ENCODE data around the gene C6orf47.

Gene C6orf47

GRCh38 chr6:31687321-31687720 is 26.7 kb upstream of the C6orf47 start:
- Histone ChIP-seq H3K4me1 (ENCODE audit: insufficient read depth, low read length) (no peaks in the 10 kb centered on the region), H3K36me3 (ENCODE audit: insufficient read depth, low read length) (peaks cover 57% of the 10 kb centered on the region), H3K27ac (ENCODE audit: low read depth, low read length) (no peak overlapping the region), H3K4me3 (ENCODE audit: low read length) (no peak overlapping the region), H3K9me3 (ENCODE audit: insufficient read depth, low read depth, low read length) (no peaks in the 10 kb centered on the region), H3K9ac (ENCODE audit: low read depth, low read length) (no peak overlapping the region), H3K27me3 (ENCODE audit: insufficient read depth, low read length) (peaks cover 5% of the 10 kb centered on the region)
- 87% methylated on average over 8 of the region's 8 CpGs for WGBS

- no peak overlapping the region for H3K27ac ChIP-seq (ENCODE audit: low read depth, low read length)
Measured at GRCh38 chr6:31686483-31686882, 25.9 kb upstream of the C6orf47 start.

GRCh38 chr6:31683591-31683990 is 23.0 kb upstream of the C6orf47 start:
- H3K4me1 ChIP-seq (ENCODE audit: insufficient read depth, low read length) = no peaks in the 10 kb centered on the region
- no peaks in the 10 kb centered on the region for H3K9me3 ChIP-seq (ENCODE audit: insufficient read depth, low read depth, low read length)
- peaks cover 20% of the 10 kb centered on the region for H3K27me3 ChIP-seq (ENCODE audit: insufficient read depth, low read length)
- peak overlapping the region; percentile 65 for H3K4me3 ChIP-seq (ENCODE audit: low read length)
- peaks cover 26% of the 10 kb centered on the region for H3K36me3 ChIP-seq (ENCODE audit: insufficient read depth, low read length)
- no peak overlapping the region for H3K9ac ChIP-seq (ENCODE audit: low read depth, low read length)
- 67% methylated on average over 13 of the region's 13 CpGs for WGBS
- no peak overlapping the region for H3K27ac ChIP-seq (ENCODE audit: low read depth, low read length)

More at GRCh38 chr6:31686483-31686882, 25.9 kb upstream of the C6orf47 start:
- peaks cover 50% of the 10 kb centered on the region for H3K36me3 ChIP-seq (ENCODE audit: insufficient read depth, low read length)
- no peaks in the 10 kb centered on the region for H3K9me3 ChIP-seq (ENCODE audit: insufficient read depth, low read depth, low read length)
- H3K27me3 ChIP-seq (ENCODE audit: insufficient read depth, low read length) = peaks cover 13% of the 10 kb centered on the region
- no peak overlapping the region for H3K4me3 ChIP-seq (ENCODE audit: low read length)
- no peaks in the 10 kb centered on the region for H3K4me1 ChIP-seq (ENCODE audit: insufficient read depth, low read length)
- H3K9ac ChIP-seq (ENCODE audit: low read depth, low read length) = no peak overlapping the region
- WGBS = 89% methylated on average over 5 of the region's 5 CpGs

GRCh38 chr6:31681135-31681671 is 20.6 kb upstream of the C6orf47 start:
- Histone ChIP-seq H3K9ac (ENCODE audit: low read depth, low read length) (peak overlapping the region; percentile 31; the same call in 1 of the 2 replicates), H3K4me1 (ENCODE audit: insufficient read depth, low read length) (no peaks in the 10 kb centered on the region), H3K9me3 (ENCODE audit: insufficient read depth, low read depth, low read length) (no peaks in the 10 kb centered on the region), H3K36me3 (ENCODE audit: insufficient read depth, low read length) (peaks cover 2% of the 10 kb centered on the region), H3K4me3 (ENCODE audit: low read length) (peak overlapping the region; percentile 60), H3K27me3 (ENCODE audit: insufficient read depth, low read length) (peaks cover 20% of the 10 kb centered on the region), H3K27ac (ENCODE audit: low read depth, low read length) (no peak overlapping the region)
- 1% methylated on average over 40 of the region's 40 CpGs for WGBS

GRCh38 chr6:31680226-31681134 is 19.9 kb upstream of the C6orf47 start, which contains the start of gene LY6G5C:
Gene LY6G5C, minus strand, starts transcription at chr6:31681067. Its CDS starts 694 bp downstream, at chr6:31680373.
- Histone ChIP-seq H3K4me3 (ENCODE audit: low read length) (peak within 1 kb of the TSS; percentile 60), H3K9me3 (ENCODE audit: insufficient read depth, low read depth, low read length) (no peaks in the 10 kb centered on the region), H3K4me1 (ENCODE audit: insufficient read depth, low read length) (no peaks in the 10 kb centered on the region), H3K9ac (ENCODE audit: low read depth, low read length) (peak within 1 kb of the TSS; percentile 31; the same call in 1 of the 2 replicates), H3K36me3 (ENCODE audit: insufficient read depth, low read length) (no peaks in the 10 kb centered on the region), H3K27ac (ENCODE audit: low read depth, low read length) (no peak within 1 kb of the TSS), H3K27me3 (ENCODE audit: insufficient read depth, low read length) (peaks cover 20% of the 10 kb centered on the region)
- WGBS = 18% methylated on average over 17 of the region's 17 CpGs

GRCh38 chr6:31677955-31678354 is 17.4 kb upstream of the C6orf47 start:
- no peaks in the 10 kb centered on the region for H3K4me1 ChIP-seq (ENCODE audit: insufficient read depth, low read length)
- peaks cover 6% of the 10 kb centered on the region for H3K36me3 ChIP-seq (ENCODE audit: insufficient read depth, low read length)
- no peak overlapping the region for H3K9ac ChIP-seq (ENCODE audit: low read depth, low read length)
- no peaks in the 10 kb centered on the region for H3K9me3 ChIP-seq (ENCODE audit: insufficient read depth, low read depth, low read length)
- H3K27ac ChIP-seq (ENCODE audit: low read depth, low read length) = no peak overlapping the region
- no peak overlapping the region for H3K4me3 ChIP-seq (ENCODE audit: low read length)
- WGBS = 81% methylated on average over 8 of the region's 8 CpGs
- peaks cover 20% of the 10 kb centered on the region for H3K27me3 ChIP-seq (ENCODE audit: insufficient read depth, low read length)

GRCh38 chr6:31676904-31677303 is 16.3 kb upstream of the C6orf47 start:
- H3K9me3 ChIP-seq (ENCODE audit: insufficient read depth, low read depth, low read length) = no peaks in the 10 kb centered on the region
- H3K4me3 ChIP-seq (ENCODE audit: low read length) = no peak overlapping the region
- H3K36me3 ChIP-seq (ENCODE audit: insufficient read depth, low read length) = peaks cover 14% of the 10 kb centered on the region
- H3K27me3 ChIP-seq (ENCODE audit: insufficient read depth, low read length) = peaks cover 11% of the 10 kb centered on the region
- 78% methylated on average over 5 of the region's 6 CpGs for WGBS
- H3K27ac ChIP-seq (ENCODE audit: low read depth, low read length) = no peak overlapping the region
- no peaks in the 10 kb centered on the region for H3K4me1 ChIP-seq (ENCODE audit: insufficient read depth, low read length)
- no peak overlapping the region for H3K9ac ChIP-seq (ENCODE audit: low read depth, low read length)

- whole genome bisulfite sequencing = 81% methylated on average over 4 of the region's 4 CpGs
- Histone ChIP-seq H3K27me3 (ENCODE audit: insufficient read depth, low read length) (peaks cover 6% of the 10 kb centered on the region), H3K4me3 (ENCODE audit: low read length) (no peak overlapping the region), H3K9ac (ENCODE audit: low read depth, low read length) (no peak overlapping the region), H3K4me1 (ENCODE audit: insufficient read depth, low read length) (no peaks in the 10 kb centered on the region), H3K9me3 (ENCODE audit: insufficient read depth, low read depth, low read length) (no peaks in the 10 kb centered on the region), H3K36me3 (ENCODE audit: insufficient read depth, low read length) (peaks cover 18% of the 10 kb centered on the region), H3K27ac (ENCODE audit: low read depth, low read length) (no peak overlapping the region)
Measured at GRCh38 chr6:31676322-31676903, 15.8 kb upstream of the C6orf47 start.

GRCh38 chr6:31669676-31670075 is 9.1 kb upstream of the C6orf47 start, which contains the start of gene LY6G5B:
Gene LY6G5B, plus strand, starts transcription at chr6:31669976. Its CDS starts 975 bp downstream, at chr6:31670951.
- Histone ChIP-seq H3K9ac (ENCODE audit: low read depth, low read length) (no peak within 1 kb of the TSS), H3K4me1 (ENCODE audit: insufficient read depth, low read length) (no peaks in the 10 kb centered on the region), H3K27ac (ENCODE audit: low read depth, low read length) (no peak within 1 kb of the TSS), H3K4me3 (ENCODE audit: low read length) (no peak within 1 kb of the TSS), H3K9me3 (ENCODE audit: insufficient read depth, low read depth, low read length) (no peaks in the 10 kb centered on the region), H3K27me3 (ENCODE audit: insufficient read depth, low read length) (no peaks in the 10 kb centered on the region), H3K36me3 (ENCODE audit: insufficient read depth, low read length) (peaks cover 64% of the 10 kb centered on the region)
- 89% methylated on average over 8 of the region's 8 CpGs for WGBS

- peaks cover 72% of the 10 kb centered on the region for H3K36me3 ChIP-seq (ENCODE audit: insufficient read depth, low read length)
- H3K9me3 ChIP-seq (ENCODE audit: insufficient read depth, low read depth, low read length) = no peaks in the 10 kb centered on the region
- H3K27ac ChIP-seq (ENCODE audit: low read depth, low read length) = peak overlapping the region; percentile 82
- peak overlapping the region; percentile 87 for H3K9ac ChIP-seq (ENCODE audit: low read depth, low read length)
- no peaks in the 10 kb centered on the region for H3K27me3 ChIP-seq (ENCODE audit: insufficient read depth, low read length)
- H3K4me1 ChIP-seq (ENCODE audit: insufficient read depth, low read length) = peaks cover 12% of the 10 kb centered on the region
- WGBS = 12% methylated on average over 15 of the region's 15 CpGs
- peak overlapping the region; percentile 96 for H3K4me3 ChIP-seq (ENCODE audit: low read length)
Measured at GRCh38 chr6:31666337-31666965, 5.9 kb upstream of the C6orf47 start.

Measured in HUES64 (cell line).